NK-92 (cell line): Measurements from ENCODE around the gene KANSL1.

ENCODE experiments used
- DNase-seq: peaks from one replicate; lab custom pipeline; 2025; ENCODE audit not compliant: unreplicated experiment; lab: John Stamatoyannopoulos, UW

Gene KANSL1

DNA sequence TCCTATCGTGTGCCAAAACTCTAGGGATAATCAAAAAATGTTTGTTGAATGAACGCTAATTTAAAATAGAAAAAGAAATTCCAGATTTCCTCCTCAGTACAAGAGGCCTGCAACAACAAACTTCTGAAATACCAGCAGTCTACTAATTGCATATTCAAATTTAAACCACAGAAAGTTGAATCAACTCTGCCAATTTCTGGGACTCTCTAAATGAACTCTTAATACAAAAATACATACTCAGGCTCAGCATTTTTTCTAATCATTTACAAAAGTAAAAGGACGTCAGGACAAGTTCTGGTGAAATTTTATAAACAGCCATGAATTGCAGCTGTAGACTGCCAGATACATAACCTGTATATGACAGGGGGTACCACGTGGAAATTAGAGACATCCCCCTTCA lies 49.0 kb downstream of the KANSL1 start:
- no peak for DNase-seq

DNA sequence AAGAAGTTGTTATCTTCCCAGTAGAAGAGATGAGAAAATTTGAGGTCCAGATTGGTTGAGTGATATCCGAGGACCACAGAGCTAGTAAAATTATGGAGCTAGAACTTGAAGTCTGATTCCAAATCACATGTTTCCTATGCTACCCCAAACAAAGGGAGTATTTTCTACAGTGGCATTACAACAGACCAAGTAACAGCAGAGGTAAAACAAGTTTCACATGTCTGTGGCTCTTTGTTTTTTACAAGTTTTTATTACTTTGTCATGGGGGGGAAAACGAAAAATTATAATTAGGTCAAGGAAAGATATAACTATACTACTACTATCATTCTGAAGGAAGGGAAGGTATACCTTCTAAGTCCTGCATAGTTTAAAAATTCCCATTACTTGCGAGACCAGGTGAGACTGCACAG lies 49.4 kb downstream of the KANSL1 start:
- DNase-seq, result no peak

DNA sequence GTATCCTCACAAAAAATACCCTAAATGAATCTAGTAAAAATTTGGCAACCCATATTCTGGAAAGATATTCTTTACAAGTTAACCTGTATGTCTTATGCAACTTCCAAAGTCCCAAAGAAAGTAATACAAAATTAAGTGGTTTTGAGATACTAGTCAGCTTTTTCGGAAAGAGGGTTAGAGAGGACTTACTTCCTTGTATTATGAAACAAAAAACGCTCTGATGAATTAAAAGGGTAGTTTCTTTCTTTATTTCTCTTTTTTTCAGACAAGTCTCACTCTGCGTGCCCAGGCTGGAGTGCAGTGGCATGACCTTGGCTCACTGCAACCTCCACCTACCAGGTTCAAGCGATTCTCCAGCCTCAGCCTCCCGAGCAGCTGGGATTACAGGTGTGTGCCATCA lies 51.6 kb downstream of the KANSL1 start:
- no peak for DNase-seq

DNA sequence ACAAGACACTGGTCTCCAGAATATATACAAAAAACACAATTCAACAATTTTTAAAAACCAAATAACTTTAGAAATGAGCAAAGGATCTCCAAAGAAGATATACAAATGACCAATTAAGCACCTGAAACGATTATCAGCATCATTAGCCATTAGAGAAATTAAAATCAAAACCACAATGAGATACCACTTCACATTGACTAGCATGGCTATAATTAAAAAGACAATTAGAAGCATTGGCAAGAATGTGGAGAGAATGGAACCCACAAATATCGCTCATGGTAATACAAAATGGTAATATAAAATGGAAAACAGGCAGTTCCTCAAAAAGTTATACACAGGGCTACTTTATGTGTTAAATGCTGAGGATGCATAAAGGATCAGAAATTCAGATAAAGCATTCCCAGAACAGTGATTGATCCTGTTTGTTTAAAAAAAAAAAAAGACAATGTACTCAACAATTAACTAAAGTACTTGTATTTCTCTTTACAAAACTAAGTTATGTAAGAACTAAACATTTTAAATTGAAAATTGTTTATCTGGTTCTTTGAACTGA lies 52.5 kb downstream of the KANSL1 start:
- no peak for DNase-seq

DNA sequence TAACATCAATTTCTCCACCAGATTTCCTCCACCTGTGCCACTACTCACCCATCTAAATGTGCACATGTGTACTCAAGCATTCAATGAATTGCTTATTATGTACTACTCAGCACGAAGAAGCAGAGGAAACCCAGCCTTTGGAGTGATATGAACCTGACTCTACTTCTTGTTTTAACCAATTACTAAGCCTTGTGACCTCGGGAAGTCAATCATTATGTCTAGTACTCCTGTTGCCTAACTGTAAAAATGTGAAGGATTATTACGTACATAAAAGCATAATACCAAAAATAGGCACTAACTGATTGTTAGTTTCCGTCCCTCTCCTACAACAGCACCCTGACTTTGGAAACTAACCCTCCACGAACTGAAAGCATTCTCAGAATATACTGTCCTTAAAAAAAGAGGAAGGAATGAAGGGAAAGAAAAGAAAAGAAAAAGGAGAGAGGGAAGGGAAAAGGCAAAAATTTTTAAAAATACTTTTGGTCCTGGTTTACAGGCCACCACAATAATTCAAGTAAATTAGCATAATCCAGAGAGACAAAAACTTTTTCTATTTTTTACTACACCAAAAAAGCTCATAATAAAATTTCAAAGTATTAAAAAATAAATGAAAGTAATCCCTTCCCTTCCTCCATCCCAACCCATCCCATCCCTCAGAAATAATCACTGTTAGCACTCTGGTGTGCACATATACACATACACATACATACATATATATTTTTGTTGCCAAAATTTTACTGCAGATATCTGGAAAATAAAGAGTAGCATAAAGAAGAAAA lies 53.6 kb downstream of the KANSL1 start:
- no peak for DNase-seq

DNA sequence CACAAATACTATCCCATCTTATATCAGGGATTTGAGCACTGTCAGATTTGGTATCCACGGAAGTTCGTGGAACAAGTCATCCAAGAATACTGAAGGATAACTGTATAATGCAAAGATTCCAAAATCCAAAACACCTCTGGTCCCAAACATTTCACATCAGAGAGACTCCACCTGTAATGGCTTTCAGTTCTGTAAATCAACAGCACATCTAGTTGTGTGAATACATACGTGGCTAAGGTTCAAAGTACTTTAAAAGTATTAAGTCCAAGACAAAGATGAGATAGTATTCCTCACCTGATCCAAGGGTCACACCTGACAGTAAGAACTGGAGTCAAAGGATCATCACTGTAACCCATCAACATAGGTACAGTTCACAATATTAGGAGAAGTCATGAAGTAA lies 54.8 kb downstream of the KANSL1 start:
- no peak for DNase-seq

DNA sequence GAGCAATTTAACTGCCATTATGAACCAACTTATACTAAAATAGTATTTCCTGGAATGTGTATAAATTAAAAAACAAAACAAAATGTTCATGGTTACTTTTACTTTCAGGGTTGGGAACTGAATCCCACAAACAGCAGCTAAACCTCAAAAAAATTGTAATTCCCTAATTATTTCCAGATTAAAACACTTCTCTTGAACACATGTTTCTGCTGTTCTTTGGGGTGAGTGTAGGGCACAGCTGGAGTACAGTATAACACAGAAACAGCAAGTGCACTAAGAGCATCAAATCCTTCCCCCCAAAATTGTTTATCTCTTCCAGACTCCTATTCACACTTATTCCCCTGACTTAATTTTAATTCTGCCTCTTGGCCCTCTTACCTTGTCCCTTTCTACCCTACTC lies 56.4 kb downstream of the KANSL1 start:
- no peak for DNase-seq

DNA sequence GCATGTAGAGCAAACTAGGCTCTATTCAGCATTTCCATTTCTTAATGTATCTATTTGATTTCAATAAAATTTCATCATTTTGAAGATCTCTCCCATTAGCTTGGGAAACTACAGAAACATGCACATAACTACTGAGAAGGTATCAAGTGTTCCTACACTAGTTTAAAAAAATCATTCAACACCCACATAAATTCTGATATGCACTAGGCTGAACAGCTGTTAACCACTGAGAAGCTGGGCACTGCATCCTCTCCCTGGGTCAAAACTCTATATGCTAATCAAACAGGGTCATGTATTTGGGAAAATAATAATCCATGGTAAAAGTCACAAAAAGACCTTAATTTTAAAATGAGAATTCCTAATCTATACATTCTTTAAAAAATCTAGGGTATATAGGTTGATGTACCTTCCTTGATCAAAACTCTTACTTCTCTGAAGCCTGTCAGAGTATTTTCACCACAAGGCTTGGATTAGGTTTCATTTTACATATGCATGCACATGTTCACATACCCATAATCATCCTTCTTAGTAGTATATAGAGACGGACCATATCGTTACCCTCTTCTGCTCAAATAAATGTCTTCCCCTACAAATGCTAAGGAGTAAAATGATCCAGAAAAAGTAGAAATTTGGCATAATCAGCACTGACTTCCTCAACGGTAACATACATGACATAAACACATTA lies 57.2 kb downstream of the KANSL1 start:
- DNase-seq, result no peak

DNA sequence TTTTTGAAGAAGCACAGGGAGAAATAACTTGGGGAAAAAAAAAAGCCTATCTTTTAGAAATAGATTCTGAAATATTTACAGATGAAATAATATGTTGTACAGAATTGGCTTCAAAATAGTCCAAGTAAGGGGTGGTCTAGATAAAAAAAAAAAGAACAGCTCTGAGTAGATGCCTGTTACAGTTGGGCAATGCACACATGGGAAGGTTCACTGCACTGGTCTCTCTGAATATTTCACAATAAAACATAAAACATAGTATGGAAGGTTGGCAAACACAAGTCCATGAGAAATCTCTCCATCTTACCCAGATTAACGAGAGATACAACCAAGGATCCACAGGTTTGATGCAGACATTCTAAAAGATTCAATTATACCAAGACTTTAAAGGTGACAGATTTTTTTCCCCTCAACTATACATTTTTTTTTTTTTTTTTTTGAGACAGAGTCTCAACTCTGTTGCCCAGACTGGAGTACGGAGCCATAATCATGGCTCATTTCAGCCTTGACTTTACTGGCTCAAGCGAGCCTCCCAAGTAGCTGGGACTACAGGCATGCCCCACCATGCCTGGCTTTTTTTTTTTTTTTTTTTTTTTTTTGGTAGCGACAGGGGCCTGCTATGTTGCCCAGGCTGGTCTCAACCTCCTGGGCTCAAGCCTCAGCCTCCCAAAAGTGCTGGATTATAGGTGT lies 58.0 kb downstream of the KANSL1 start:
- DNase-seq, result no peak

DNA sequence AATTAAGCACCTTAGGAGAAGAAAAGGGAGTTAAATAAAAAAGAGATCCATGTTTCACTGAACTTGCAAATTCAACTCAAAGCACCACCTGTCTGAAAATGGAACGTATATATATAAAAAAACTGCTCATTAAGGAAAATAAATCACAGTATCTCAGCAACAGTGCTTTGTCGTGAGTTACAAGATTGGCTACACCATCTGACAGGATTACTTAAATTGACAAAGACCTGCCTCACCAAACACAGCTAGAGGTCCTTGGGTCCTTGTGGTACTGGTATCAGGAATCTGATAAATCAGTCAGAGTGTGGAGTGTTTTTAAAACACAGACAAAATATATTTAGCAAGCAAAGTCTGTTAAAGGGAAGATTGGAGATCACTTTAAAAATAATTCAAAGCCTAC lies 63.9 kb downstream of the KANSL1 start:
- DNase-seq, result no peak

DNA sequence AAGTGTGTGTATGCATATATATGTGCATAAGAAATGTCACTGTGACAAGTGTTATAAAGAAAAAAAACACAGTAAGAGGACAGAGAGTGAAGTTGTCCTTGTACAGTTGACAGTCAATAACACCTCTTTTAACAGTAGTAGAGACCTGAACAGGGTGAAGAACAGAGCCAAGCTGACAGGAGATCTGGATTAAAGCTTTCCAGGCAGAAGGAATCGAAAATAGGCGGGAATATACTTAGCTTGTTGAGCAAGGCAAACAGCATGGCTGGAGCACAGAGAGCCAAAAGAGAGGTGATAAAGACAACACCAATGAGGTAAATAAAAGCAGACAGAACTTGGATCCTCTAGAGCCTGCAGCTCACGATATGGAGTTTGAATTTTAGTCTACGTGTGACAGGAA lies 64.8 kb downstream of the KANSL1 start:
- no peak for DNase-seq

DNA sequence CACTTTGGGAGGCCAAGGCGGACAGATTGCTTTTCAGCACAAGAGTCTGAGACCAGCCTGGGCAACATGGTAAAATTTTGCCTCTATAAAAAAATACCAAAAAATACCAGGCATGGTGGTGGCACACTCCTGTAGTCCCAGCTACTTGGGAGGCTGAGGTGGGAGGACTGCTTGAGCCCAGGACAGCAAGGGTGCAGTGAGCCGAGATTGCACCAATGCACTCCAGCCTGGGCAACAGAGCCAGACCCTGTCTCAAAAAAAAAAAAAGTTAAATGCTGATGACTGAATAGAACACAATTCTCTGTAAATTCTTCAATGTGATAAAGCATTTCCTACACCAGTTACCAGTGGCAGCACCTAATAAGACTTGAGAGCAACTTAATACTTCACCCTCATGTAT lies 65.7 kb downstream of the KANSL1 start:
- no peak for DNase-seq

DNA sequence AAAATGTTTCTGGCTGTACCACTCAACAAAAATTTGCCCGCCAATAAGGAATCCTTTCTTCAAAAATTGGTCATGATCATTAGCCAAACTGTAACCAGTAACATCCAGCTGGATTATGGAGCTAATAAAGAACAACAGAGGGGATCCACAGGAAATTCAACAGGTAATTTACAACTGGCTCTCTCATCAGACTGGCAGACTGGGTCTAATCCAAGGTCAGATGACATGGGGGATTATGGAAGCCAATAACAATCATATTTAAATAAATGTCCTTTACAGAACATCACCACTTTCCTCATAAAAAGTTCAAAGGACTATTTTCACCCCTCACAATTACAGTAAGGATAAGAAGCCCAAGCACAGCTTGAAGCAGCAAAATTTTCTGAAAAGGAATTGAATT lies 66.4 kb downstream of the KANSL1 start:
- no peak for DNase-seq

DNA sequence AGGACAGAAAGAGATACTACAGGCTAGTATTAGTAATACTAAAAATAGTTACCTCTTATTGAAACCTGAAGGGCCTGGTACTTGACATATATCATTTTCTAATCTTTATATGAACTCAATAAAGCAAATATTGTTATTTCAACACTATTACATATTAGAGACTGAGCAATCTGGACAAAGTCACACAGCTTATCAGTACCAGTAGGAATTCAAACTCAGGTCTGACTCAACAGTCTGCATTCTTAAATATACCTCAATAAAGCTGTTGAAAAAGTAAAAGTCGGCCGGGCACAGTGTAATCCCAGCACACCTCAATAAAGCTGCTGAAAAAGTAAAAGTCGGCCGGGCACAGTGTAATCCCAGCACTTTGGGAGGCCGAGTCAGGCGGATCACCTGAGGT lies 67.4 kb downstream of the KANSL1 start:
- no peak for DNase-seq

DNA sequence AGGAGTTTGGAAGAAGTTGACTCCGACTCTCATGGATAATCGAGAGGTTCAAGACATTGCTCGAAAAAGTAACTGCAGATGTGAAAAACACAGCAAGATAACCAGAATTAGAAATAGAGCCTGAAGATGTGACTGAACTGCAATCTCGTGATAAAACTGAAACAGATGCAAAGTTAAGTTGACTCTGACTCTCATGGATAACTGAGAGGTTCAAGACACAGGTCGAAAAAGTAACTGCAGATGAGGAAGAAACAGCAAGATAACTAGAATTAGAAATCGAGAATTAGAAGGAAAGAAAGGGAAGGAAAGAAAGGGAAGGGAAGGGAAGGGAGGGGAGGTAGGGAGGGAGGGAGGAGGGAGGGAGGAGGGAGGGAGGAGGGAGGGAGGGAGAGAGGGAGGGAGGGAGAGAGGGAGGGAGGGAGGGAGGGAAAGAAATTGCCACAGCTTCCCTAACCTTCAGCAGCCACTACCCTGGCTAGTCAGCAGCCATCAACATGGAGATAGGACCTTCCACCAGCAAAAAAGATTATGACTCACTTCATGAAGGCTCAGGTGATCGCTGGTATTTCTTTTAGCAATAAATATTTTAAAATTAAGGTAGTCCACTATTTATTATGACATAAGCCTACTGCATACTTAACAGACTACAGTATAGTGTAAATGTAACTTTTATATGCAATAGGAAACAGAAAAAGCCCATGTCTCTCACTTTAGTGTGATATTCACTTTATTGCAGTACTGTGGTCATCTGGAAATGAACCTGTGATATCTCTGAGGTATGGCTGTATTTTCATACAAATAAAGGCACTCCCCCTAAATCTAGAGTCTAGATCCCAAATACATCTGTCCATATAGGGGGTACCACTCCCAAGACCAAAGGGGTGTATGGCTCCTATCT lies 68.3 kb downstream of the KANSL1 start:
- no peak for DNase-seq

DNA sequence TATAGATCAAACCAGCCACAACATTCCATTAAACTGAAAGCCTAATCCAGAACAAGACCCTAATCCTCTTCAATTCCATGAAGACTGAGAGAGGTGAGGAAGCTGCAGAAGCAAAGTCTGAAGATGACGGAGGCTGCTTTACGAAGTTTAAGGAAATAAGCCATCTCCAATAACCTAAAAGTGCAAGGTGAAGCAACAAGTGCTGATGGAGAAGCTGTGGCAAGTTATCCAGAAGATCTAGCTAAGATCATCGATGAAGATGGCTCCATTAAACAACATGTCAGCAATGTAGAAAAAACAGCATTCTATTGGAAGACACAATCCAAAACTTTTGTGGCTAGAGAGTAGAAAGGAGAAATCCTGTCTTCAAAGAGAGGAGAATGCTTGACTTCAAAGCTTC lies 69.6 kb downstream of the KANSL1 start:
- no peak for DNase-seq

DNA sequence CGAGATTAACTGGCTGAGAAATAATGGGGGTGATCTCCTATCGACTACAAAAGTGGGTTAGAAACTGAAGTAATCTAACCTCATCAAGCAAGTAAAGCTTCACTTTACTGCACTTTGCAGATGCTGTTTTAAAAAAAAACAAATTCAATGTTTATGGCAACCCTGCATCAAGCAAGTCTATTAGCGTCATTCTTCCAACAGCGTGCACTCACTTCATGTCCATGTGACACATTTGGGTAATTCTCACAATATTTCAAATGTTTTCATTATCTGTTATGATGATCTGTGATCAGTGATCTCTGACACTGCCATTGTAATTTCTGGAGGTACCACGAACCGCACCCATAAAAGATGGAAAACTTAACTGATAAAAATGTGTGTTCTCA lies 70.8 kb downstream of the KANSL1 start:
- DNase-seq, result no peak

DNA sequence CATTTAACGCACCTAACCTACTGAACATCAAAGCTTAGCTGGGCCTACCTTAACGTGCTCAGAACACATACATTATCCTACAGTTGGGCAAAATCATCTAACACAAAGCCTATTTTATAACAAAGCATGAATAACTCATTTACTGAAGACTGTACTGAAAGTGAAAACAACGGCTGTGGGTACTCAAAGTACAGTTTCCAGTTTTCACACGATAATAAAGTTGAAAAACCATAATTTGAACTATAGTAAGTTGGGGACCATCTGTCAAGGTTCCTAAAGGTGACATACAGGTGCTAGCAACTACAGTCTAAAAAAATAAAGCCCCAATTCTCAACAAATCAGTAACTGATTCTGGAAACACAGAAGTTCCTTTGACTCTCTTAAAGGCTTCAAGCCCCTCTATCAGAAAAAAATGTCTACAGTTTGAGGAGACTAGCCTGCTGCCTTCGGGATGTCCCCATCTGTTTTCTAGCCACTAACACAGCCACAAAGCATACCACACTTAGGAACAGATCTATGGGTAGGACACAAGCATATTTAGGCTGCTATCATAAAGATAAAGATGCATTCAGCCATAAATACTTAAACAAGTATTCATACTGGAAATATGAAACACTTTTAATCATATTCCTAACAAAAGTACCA lies 71.3 kb downstream of the KANSL1 start:
- DNase-seq, result no peak

DNA sequence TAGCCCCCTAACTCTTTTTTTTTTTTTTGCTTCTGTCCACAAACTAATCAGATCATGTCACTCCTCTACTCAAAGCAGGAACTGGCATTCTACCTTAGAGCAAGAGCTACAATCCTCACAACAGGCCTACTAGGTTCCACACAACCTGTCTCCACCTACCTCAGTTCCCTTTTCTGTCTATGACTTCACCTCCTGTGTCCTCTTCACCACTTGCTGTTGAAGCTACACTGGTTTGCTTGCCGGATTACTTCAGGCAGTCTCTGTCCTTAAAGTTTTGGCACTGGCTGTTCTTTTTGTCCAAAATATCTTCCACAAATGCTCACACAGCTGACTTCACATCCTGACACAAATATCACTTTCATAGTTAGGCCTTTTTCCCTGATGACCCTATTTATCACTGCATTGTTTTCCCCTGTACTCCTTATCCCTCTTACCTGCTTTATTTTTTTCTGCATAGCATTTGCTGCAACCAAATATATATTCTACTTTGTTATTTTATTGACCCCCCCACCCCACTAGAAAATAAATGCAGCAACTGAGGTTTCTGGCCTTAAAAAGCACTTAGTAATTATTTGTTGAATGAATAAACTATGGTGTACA lies 72.0 kb downstream of the KANSL1 start:
- no peak for DNase-seq

DNA sequence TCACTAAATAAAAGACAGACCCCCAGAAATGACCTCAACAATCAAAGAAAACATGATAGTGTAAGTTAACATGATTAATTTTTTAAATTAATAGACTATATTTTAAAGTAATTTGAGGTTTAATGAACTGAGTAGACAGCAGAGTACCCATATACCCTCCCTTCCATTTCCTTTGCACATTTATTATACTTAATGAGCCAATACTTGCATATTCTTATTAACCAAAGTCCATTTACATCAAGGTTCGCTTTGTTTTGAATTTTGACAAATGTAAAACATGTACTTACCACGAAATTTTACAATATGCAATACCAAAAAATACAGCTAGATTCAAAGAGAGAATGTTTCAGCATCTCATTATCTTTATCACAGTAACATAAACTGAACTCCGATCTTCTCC lies 72.7 kb downstream of the KANSL1 start:
- no peak for DNase-seq
